Panc1 (cell line): ENCODE measurements around the gene PLA2G2D.

ENCODE experiments used
- CTCF ChIP-seq: fragments of 450-650 bp; IDR thresholded peaks from 2 replicates; pipeline ENCODE4 v1.5.1; 2017; ENCODE audit warnings: mild to moderate bottlenecking
- REST ChIP-seq, 2 experiments: IDR thresholded peaks; 2 replicates each; pipeline ENCODE4 v1.6.1; 2011 to 2012; ENCODE audit warnings: low read depth in 2 of 2, control low read depth in 1 of 2, low read length in 1 of 2, mild to moderate bottlenecking in 1 of 2, moderate library complexity in 1 of 2; ENCODE audit not compliant: insufficient read depth in 1 of 2

- TF ChIP-seq CTCF: no peak
- TF ChIP-seq REST (IDR thresholded peaks at IDR 0.05; ENCODE audit: insufficient read depth in 1 of 2, low read depth in 2 of 2, low read length in 1 of 2): no peak
These were observed 7.6 kb upstream of the PLA2G2D start for GRCh38 chr1:20126806-20127440.
